Brain microvascular endothelial cell (primary cell): Measurements from ENCODE around the gene AEBP1.

Experiments used
- DNase-seq: peaks from one replicate; pipeline ENCODE4 v3.0.0-alpha.2; 2020
- H3K27ac ChIP-seq: fragments of 250-450 bp; sonication (Bioruptor Pico); 2 replicates; pipeline ENCODE4 v1.5.1; 2020; ENCODE audit warnings: mild to moderate bottlenecking, moderate library complexity
- H3K27me3 ChIP-seq: fragments of 250-450 bp; sonication (Bioruptor Pico); replicated peaks from 2 replicates; pipeline ENCODE4 v1.5.1; 2020; ENCODE audit warnings: mild to moderate bottlenecking
- H3K36me3 ChIP-seq: fragments of 250-450 bp; sonication (Bioruptor Pico); replicated peaks from 2 replicates; pipeline ENCODE4 v1.5.1; 2020; ENCODE audit warnings: mild to moderate bottlenecking
- H3K4me3 ChIP-seq: 2 replicates; pipeline ENCODE4 v1.5.1; 2011; ENCODE audit warnings: low read depth, mild to moderate bottlenecking, control low read depth, low read length, moderate library complexity
- in situ Hi-C: cut with HindIII; loops from 2 replicates; pipeline ENCODE4 v1.10.0; 2017; ENCODE audit warnings: low sequenced_read_pairs, low pct_ligation_motif_present
- TF ChIP-seq, protein P1 (sequence below): IDR thresholded peaks from 2 replicates; pipeline ENCODE4 v1.5.1; 2011; ENCODE audit warnings: low read depth, mild to moderate bottlenecking, moderate library complexity, low read length, control low read depth, inconsistent platforms; ENCODE audit errors: missing control alignments

Gene AEBP1

GRCh38 chr7:44103923-44104859 is at the start of gene AEBP1:
Gene AEBP1, plus strand, starts transcription at chr7:44104345. Its CDS starts 321 bp downstream, at chr7:44104666.
- no peak within 1 kb of the TSS for H3K27ac ChIP-seq
- no peaks in the 10 kb centered on the region for H3K27me3 ChIP-seq
- H3K4me3 ChIP-seq, result peak within 1 kb of the TSS; percentile 75
- H3K36me3 ChIP-seq, result peaks cover 3% of the 10 kb centered on the region
- no peak for DNase-seq
- in situ Hi-C loops, result no loop called here
- TF ChIP-seq, protein P1, sequence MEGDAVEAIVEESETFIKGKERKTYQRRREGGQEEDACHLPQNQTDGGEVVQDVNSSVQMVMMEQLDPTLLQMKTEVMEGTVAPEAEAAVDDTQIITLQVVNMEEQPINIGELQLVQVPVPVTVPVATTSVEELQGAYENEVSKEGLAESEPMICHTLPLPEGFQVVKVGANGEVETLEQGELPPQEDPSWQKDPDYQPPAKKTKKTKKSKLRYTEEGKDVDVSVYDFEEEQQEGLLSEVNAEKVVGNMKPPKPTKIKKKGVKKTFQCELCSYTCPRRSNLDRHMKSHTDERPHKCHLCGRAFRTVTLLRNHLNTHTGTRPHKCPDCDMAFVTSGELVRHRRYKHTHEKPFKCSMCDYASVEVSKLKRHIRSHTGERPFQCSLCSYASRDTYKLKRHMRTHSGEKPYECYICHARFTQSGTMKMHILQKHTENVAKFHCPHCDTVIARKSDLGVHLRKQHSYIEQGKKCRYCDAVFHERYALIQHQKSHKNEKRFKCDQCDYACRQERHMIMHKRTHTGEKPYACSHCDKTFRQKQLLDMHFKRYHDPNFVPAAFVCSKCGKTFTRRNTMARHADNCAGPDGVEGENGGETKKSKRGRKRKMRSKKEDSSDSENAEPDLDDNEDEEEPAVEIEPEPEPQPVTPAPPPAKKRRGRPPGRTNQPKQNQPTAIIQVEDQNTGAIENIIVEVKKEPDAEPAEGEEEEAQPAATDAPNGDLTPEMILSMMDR, result no peak

DNA sequence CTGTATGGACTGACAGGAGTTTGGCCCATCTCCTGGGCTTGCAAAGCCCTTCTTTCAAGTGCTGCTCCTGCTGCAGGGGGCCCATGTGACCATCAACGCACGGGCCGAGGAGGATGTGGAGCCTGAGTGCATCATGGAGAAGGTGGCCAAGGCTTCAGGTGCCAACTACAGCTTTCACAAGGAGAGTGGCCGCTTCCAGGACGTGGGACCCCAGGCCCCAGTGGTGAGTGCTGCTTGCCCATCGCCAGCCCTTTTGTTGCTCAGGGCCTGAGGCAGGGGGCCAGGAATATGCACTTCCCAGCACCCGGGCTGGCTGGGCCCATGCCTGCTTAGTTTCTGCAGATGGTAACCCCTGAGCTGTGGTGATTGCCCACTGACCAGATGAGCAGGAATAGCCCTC is 47.5 kb upstream of the AEBP1 start:
- H3K27ac ChIP-seq, result no peak overlapping the region
- TF ChIP-seq, protein P1, result no peak
- no peaks in the 10 kb centered on the region for H3K27me3 ChIP-seq
- H3K4me3 ChIP-seq, result no peak overlapping the region
- no peak for DNase-seq
- peaks cover 83% of the 10 kb centered on the region for H3K36me3 ChIP-seq
- in situ Hi-C loops, result no loop called here

DNA sequence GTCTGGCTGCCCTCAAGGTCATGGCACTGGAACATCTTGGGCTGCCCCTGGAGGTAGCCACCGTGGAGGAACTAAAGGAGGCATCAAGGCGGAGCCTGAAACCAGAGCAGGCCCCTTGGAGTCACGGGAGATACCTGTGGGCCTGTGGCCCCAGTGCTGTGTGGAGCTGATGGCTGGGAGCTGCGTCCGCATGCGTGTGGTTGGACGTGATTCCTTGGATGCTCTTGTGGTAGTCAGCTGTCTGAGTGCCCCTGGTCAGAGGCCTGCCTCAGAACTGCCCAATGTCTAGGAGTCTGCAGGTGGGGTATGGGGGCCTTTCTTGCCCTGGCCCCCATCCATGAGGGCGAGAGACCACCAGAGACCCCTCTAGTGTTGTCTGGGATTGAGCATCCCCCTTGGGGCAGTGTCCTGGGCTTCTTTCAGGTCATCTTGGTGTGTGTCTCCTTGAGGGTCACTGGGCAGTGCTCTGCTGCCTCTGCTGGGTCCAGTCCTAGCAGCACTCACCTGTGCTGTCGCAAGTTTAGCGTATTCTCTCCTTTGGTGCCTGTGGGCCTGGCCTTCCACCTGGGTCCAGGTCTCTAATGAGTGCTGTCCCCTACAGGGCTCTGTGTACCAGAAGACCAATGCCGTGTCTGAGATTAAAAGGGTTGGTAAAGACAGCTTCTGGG is 46.8 kb upstream of the AEBP1 start:
- no peak overlapping the region for H3K27ac ChIP-seq
- in situ Hi-C loops, result no loop called here
- H3K36me3 ChIP-seq, result peaks cover 85% of the 10 kb centered on the region
- H3K27me3 ChIP-seq, result no peaks in the 10 kb centered on the region
- no peak overlapping the region for H3K4me3 ChIP-seq
- TF ChIP-seq, protein P1, result no peak
- no peak for DNase-seq

DNA sequence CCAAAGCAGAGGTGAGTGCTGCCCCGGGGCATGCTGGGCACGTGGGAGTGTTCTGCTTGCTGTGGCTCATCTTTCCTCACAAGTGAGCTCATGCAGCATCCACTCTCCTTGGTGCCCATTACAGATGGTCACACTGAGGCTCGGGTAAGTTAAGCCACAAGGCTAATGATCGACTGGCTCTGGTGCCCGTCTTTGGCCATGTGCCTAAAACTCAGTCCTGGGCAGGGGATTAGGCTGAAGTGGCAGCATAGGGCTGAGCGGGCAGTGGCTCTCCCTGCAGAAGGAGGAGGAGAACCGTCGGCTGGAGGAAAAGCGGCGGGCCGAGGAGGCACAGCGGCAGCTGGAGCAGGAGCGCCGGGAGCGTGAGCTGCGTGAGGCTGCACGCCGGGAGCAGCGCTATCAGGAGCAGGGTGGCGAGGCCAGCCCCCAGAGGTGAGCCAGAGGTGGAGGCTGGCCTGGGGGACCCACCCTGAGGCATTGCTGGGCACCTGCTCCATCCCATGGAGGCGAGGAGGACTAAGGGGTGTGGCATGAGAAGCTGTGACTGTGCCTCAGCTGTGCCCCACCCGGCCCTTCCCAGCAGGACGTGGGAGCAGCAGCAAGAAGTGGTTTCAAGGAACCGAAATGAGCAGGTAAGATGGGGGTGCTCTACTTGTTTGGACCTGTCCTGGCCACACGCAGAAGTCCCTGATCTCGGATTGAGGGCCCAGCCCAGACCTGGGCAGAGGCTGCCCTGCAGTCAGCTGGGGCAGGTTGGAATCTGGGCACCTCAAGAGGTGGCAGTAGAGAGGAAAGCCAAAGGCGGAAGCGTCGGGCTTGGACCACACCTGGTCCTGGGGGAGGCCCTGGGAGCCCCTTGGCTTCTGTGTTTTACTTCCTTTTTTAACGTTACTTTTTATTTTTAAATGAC is 46.0 kb upstream of the AEBP1 start:
- H3K27ac ChIP-seq, result no peak overlapping the region
- no peaks in the 10 kb centered on the region for H3K27me3 ChIP-seq
- DNase-seq, result no peak
- TF ChIP-seq, protein P1, result no peak
- in situ Hi-C loops, result no loop called here
- peaks cover 80% of the 10 kb centered on the region for H3K36me3 ChIP-seq
- no peak overlapping the region for H3K4me3 ChIP-seq

- peaks cover 77% of the 10 kb centered on the region for H3K36me3 ChIP-seq
- no peaks in the 10 kb centered on the region for H3K27me3 ChIP-seq
- no peak overlapping the region for H3K27ac ChIP-seq
- TF ChIP-seq, protein P1, result no peak
- H3K4me3 ChIP-seq, result no peak overlapping the region
- no peak for DNase-seq
- in situ Hi-C loops, result no loop called here
These were observed 45.4 kb upstream of the AEBP1 start for GRCh38 chr7:44058759-44059218.
